GM21786 (cell line): ENCODE measurements around the gene WDR59.
A peak's percentile ranks its signal among the peaks of the same experiment; 100 is the strongest.
"Not testable (repeated sequence)": the region's sequence is repeated elsewhere in the genome, so short reads cannot be mapped to it uniquely, and the experiment has no call there.

Source experiments
- ATAC-seq: cut with Tn5 transposase; IDR thresholded peaks from one replicate; pipeline ENCODE4 v1.9.1; 2021; ENCODE audit not compliant: unreplicated experiment

The WDR59 gene

DNA sequence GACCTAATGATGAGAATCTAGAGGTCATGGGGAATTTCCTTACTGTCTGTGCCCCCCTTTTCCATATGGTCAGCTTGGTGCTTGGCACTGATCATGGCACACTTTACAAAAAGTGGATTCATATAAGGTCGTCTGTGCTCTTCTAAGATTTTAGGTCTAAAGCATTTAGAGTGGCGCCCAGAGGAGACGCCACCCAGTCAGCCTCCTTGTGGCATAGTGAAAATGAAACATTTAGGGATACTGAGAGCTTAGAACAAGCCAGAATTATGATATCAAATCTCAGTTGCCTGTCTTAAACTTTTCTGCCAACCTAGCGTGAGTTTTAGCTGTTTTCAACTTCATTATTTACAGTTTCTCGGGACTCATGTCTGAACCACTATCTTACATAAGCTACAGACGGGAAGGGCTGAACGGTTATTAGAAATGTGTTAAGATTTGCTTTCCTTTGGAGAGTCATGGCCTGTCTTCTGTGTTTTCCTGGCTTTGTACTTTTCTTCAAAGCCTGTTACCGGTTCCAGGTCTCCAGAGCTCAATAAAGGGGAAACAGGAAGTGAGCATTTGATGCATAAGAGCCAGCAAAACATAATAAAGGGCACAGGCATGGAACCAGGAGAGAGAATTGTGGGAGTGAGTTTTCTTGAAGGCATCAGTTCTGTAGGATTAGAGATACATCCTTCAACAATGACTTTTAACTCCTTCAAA is 27.6 kb upstream of the WDR59 start:
- ATAC-seq: peak; percentile 19

DNA sequence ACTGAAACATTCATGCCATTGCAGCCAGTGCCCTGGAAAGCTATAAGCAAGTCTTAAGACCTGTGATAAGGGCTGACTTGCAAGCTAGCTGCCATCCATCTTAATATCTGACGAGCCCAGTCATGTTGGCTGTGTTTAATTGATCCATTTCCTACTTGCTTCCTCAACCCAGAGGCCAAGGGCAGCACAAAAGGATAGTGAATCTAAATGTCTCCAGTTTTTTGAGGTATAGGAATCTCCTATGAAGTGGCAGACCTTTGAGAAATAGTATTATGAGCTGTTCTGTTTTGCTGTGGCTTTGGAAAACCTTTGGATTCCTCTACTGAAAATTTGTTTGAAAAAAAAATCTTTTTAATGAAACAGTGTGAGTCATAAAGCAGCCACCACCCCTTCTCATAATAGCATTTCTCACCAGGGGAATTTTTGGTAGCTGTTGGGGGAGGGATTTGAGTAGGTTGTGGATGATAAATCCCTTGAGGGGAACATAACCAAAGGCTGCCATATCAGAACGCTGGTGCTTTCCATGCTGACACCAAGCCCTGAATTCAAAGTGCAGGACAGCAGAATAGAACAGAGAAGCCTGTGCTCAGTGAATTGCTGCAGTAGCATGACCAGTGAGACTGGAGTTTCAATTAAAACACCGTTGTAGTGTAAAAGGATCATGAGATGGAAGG is 26.8 kb upstream of the WDR59 start:
- ATAC-seq: peak; percentile 63

DNA sequence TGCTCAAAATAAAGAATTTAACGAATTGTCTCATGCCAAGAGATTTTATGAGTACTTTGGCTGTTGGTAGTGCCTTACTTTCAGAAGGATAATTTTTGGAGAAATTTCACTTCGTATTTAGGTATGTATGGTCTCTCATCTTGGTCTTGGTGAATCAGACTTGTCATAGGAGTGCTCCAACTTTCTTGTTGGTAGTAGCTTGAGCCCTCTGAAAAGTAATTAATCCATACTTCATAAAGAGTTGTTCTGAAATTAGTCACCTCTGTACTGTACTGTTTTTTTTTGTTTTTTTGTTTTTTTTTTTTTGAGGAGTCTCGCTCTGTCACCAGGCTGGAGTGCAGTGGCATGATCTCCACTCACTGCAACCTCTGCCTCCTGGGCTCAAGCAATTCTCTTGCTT is 25.5 kb upstream of the WDR59 start:
- ATAC-seq: no peak

DNA sequence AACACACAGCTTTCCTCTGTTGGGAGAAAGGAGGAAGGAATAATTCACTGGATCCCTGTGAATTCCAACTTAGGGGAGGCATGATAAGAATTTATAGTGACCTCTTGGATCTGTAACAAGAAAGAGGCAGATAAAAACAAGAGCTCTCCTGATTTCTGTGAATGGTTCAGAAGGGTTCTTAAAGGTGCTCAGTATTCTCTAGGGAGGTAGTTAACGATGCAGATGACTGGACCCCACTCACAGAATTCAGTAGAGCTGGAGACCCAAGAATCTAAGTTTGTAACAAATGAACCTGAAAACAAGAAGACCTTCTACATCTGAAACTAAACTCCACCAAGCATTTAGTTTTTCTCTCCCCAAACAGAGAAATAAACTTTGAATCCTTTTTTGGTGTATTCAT is 22.5 kb upstream of the WDR59 start:
- no peak for ATAC-seq

DNA sequence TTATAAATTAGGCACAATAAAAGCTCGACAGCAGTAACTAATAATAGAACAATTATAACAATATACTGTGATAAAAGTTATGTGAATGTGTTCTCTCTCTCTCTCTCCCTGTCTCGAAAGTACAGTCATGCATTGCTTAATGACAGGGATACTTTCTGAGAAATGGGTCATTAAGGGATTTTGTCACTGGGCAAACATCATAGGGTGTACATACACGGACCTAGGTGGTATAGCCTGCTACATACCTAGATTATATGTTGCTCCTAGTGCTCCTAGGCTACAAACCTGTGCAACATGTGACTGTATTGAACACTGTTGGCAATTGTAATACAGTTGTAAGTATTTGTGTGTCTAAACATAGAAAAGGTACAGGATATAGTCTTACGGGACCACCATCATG is 20.8 kb upstream of the WDR59 start:
- ATAC-seq: no peak

DNA sequence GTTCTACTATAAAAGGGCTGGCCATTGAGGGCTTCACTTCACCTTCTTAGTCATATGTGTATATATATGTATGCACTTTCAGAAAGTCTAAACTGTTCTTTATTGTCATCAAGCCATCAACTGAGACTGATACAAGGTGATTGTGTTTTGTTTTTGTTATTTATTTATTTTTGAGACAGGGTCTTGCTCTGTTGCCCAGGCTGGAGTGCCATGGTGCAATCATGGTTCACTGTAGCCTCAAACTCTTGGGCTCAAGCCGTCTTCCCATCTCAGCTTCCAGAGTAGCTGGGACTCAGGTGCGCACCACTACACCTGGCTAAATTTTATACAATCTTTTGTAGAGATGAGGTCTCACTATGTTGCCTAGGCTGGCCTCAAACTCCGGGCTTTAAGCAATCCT is 19.5 kb upstream of the WDR59 start:
- ATAC-seq: no peak

DNA sequence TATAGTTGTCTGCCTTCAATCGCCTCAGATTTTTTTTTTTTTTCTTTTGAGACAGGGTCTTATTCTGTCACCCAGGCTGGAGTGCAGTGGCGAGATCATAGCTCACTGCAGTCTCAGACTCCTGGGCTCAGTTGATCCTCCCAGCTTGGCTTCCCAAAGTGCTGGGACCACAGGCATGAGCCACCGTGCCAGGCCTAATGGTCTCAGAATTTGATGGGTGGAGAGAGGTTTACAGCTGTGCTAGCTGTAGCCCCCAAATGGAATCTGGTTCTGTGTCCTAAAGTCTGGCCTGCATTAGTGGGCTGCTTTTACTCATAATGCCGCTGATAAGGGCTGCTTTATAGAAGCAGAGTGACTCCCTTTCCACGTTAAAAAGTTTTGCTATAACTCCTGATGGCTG is 19.0 kb upstream of the WDR59 start:
- ATAC-seq: no peak

DNA sequence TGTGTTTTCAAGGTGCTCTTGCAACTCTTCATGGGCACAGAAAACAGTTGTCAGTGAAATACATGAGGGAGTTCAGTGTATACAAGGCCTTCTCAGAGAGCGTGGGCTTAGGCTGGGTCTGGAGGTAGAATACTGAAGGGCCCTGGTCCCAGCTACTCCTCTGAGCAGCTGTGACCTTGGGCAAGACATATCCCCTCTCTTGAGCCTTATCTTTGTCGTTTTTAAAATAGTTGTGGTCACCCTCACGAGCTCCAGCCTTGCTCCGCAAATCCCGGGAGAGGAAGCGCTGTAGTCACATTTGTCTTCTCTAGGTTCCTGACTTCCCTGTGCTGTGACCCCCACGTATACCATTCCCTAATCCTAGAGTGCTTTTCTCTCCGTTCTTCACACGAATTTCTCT is 17.6 kb upstream of the WDR59 start:
- ATAC-seq: no peak

DNA sequence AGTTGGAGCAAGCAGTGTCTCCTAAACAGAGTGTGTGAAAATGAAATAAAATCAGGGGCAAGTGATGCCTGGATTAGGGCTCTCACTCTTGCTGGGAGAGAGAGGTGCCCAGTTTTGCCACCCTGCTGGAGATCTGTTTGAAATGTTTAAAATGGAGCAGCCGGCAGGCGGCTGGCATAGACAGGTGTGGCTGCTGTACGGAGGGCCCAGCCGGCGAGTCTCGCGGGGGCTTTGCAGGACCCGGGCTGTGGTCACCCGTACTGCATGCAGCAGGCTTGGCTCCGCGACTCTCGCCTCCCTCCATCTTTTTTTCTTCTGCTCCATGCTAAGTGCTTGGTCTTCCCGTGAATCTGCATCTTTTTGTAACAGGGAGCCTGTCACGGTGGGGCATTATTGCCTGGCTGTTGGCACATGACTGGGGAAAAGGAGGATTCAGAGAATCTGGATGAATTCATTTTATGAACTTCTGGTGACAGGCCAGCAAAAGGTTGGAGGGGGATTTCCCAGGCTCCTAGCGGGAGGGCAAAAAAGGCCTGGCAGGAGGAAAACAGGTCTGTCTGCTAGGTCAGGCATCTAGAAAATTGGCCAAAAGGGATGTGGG is 15.7 kb upstream of the WDR59 start:
- ATAC-seq: no peak

DNA sequence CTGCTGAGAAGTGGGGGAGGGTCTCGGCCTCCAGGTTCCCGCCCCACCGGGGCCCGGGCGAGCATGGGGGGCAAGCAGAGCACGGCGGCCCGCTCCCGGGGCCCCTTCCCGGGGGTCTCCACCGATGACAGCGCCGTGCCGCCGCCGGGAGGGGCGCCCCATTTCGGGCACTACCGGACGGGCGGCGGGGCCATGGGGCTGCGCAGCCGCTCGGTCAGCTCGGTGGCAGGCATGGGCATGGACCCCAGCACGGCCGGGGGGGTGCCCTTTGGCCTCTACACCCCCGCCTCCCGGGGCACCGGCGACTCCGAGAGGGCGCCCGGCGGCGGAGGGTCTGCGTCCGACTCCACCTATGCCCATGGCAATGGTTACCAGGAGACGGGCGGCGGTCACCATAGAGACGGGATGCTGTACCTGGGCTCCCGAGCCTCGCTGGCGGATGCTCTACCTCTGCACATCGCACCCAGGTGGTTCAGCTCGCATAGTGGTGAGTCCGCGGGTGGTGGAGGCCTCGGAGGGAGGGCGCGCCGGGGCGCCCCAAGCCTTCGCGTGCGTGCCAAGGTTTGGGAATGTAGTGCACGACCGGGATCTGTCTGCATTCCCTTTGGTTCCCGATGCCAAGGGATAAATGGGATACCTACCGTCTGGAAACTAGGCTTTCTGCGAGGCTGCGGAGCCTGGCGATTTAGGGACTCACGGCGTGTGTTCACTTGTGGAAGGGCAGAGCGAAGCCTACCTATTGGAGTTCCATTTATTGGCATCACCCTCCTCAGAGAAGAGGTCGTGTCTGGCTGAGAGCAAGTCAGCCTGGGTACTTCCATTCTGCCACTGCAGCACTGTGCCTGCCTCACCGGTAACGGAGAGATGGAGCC is 14.9 kb upstream of the WDR59 start:
- ATAC-seq: no peak

DNA sequence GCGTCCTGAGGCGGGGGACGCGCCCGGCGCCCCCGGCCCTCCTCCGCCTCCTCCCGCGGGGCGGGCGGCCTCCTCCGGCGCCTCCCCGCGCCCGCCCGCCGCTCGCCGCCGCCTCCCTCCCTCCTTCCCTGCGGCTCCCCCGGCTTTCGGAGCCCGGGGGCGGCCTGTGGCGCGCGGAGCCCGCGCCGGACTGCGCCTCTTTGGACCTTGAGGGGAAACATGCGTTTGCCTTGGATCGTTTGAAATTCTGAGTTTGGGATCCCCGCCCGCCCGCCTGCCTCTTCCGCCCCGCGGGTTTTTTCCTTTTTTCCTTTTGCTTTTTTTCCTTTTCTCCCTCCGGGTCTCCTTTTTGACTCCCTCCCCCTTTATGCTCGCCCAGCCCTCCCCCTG is 14.3 kb upstream of the WDR59 start:
- peak; percentile 18 for ATAC-seq

DNA sequence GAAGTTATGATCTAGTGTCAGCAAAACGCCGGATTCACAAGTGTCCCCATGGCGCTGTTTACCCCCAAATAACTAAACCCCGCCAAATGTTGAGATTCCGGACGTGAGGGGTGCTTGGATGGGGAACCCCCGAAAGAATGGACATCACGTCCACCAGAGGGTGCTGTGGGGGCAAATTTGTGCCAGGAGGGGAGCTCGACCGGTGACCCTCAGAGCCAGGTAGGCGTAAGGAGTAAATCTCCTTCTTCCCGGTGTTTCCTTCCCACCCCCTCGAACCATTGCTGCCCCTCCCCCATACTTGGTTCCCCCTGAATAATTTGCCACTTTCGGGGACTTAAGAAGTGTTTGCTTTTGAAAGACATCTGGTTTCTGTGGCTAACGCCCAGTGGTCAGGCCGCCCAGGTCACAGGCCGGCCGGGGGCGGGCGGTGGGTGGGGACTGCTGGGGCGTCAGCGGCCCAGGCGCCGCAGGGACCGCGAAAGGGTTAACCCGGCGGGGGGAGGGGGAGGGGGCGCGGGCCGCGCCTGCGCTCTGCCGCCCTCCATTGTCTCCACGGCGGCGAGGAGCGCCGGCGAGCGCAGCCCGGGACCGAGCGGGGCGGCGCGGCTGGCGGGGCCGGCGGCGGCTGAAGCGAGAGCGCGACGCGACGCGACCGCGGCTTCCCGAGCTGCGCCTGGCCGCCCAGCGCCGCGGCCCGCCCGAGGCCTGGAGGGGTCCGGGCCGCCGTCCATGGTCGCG is 13.7 kb upstream of the WDR59 start, which contains the start of gene ZNRF1:
ZNRF1 (plus strand) TSS at position 544 of the 738 bp plus-strand sequence. CDS start 648 bp downstream, outside the sequence.
- peak; percentile 57 for ATAC-seq

DNA sequence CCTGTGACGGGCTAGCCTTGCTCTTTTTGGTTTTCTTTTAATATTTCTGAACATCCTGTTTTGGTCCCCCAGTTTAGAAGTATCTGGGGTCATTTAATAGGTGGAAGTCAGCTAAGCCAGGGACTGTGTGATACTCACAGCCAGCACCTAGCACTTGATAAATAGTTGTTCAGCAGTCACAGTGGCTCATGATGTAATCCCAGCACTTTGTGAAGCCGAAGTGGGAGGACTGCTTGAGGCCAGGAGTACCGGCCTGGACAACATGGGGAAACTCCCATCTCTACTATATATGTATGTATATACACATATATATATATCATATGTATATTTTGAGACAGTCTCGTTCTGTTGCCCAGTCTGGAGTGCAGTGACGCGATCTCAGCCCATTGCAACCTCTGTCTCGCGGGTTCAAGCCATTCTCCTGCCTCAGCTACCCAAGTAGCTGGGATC is 12.1 kb upstream of the WDR59 start:
- ATAC-seq: no peak

DNA sequence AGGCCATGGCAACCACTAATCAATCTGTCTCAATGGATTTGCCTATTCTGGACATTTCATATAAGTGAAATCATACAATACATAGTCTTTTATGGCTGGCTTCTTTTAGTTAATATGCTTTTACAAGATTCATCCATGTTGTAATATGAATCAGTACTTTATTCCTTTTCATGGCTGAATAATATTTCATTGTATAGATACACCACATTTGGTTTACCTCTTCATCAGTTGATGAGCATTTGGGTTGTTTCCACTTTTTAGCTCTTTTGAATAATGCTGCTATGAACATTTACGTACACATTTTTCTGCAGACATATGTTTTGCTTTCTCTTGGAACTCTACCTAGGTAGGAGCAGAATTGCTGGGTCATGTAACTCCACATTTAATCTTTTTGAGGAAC is 11.1 kb upstream of the WDR59 start:
- ATAC-seq: no peak

DNA sequence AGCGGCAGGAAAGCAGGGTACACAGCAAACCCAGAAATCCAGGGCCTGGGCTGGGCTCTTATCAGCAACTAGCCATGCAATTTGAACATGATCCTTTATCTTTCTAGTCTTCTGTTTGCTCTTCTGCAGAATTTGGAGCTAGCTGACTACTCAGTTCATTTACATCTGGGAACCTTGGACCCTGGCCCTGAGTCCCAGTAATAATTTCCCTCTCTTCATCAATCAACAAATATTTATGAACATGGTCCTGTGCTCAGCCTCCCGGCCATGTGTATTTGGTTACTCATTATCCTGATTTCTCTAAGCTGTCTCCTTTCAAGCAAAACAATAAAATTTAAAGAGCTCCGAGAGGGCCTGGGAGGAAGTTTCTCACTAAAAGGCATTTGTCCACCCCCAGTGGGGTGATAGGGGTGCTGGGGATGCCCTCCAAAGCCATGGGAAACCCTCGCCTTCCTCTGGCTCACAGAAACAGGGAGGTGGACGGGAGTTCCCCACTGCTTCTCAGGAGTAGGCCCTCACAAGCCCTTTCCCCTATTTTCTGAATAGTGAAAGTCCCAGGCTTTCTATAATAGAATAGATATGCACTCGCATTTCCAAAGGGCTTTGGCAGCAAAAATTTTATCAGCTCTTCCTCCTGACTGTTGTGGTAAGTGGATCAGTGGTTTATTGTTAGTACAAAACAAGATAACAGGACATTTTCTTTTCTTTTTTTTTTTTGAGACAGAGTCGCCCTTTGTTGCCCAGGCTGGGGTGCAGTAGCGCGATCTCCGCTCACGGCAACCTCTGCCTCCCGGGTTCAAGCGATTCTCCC is 6.9 kb upstream of the WDR59 start:
- no peak for ATAC-seq

DNA sequence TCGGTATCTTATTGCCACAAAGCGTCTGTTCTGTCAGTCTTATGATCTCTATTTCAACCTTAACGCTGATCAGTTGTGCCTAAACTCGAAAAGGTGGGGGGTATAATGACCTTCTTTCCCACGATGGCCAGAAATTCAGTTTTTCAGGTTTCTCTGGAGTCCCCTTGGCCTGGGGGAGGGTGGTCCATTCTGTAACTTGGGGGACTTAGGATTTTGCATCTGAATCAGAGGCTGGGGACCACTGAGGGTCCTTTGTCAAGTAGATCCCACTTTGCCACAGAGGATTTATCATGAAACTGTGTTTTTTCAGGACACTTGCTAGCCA is 6.3 kb upstream of the WDR59 start:
- no peak for ATAC-seq

DNA sequence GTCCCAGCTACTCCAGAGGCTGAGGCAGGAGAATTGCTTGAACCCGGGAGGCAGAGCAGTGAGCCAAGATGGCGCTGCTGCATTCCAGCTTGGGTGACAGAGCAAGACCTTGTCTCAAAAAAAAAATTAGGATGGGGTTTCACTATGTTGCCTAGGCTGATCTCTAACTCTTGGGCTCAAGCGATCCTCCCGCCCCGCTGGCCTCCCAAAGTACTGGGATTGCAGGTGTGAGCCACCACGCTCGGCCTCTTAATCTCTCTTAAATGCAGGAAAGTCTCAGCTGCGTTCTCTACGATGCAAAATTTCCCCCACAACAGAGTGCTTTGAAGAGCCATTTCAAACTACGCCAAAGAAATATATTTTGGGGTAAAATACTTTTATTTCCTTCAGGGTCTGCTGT is 5.9 kb upstream of the WDR59 start:
- ATAC-seq: no peak

DNA sequence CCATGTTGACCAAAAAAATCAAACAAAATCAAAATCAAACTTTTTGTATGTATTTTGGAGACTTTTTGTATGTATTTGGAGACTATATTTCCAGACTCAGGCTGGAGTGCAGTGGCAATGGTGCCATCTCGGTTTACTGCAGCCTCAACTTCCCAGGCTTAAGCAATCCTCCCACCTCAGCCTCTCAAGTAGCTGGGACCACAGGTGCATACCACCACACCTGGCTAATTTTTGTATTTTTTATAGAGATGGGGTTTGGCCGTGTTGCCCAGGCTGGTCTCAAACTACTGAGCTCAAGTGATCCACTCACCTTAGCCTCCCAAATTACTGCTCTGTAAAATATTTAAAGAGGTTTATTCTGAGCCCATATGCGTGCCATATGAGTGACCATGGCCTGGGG is 4.9 kb upstream of the WDR59 start:
- ATAC-seq: not testable (repeated sequence)

DNA sequence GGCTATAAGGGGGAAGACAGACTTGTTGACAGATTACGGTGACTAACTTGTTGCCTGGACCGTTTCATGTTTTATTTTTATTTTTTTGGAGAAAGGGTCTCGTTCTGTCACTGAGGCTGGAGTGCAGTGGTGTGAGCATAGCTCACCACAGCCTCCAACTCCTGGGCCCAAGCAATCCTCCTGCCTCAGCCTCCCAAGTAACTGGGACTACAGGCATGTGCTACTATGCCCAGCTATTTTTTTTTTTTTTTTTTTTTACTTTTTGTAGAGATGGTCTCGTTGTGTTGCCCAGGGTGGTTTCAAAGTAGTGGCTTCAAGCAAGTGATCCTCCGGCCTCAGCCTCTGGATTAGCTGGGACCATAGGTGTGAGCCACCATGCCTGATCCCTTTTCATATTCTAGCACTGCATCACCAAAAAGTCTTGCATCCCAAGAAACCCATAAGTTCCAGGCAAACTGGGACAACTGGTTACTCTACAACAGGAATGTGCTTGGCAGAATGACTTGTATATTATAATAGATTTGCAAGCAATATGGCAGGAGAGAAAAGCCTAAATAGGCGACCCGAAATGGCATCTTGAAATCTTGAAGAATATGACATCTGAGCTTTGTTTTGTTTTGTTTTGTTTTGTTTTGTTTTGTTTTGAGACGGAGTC is 2.2 kb upstream of the WDR59 start:
- no peak for ATAC-seq

DNA sequence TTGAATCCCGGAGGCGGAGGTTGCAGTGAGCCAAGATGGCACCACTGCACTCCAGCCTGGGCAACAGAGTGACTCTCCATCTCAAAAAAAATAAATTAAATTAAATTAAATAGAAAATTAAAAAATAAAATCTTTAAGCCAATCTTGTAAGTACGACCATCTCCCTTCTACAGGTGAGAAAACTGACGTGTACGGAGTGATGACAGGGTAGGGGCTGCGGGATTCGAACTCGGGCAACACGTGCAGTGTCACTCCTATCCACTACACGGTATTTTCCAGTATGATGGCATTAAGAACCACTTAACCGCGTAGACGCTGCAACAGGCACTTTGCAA is 762 bp downstream of the WDR59 start:
- ATAC-seq: no peak
